AG09309 (cell line): Measurements from ENCODE around the gene MCC.

ENCODE experiments used
- DNase-seq: peaks from one replicate; pipeline ENCODE4 v3.0.0-alpha.2; 2010; ENCODE audit warnings: low read depth
- H3K4me3 ChIP-seq: 2 replicates; pipeline ENCODE4 v1.5.1; 2011; ENCODE audit warnings: mild to moderate bottlenecking, low read depth, low read length, moderate library complexity; ENCODE audit not compliant: control insufficient read depth
- TF ChIP-seq, protein P1 (sequence below): IDR thresholded peaks from 2 replicates; pipeline ENCODE4 v1.5.1; 2011; ENCODE audit warnings: mild to moderate bottlenecking, low read depth, low read length, inconsistent platforms; ENCODE audit not compliant: insufficient read depth, control insufficient read depth; ENCODE audit errors: missing control alignments

MCC gene

GRCh38 chr5:113128082-113128481 lies 360.2 kb downstream of the MCC start:
- DNase-seq: no peak
- no peak overlapping the region for H3K4me3 ChIP-seq
- TF ChIP-seq, protein P1, sequence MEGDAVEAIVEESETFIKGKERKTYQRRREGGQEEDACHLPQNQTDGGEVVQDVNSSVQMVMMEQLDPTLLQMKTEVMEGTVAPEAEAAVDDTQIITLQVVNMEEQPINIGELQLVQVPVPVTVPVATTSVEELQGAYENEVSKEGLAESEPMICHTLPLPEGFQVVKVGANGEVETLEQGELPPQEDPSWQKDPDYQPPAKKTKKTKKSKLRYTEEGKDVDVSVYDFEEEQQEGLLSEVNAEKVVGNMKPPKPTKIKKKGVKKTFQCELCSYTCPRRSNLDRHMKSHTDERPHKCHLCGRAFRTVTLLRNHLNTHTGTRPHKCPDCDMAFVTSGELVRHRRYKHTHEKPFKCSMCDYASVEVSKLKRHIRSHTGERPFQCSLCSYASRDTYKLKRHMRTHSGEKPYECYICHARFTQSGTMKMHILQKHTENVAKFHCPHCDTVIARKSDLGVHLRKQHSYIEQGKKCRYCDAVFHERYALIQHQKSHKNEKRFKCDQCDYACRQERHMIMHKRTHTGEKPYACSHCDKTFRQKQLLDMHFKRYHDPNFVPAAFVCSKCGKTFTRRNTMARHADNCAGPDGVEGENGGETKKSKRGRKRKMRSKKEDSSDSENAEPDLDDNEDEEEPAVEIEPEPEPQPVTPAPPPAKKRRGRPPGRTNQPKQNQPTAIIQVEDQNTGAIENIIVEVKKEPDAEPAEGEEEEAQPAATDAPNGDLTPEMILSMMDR: no peak

GRCh38 chr5:113127021-113127420 lies 361.2 kb downstream of the MCC start:
- no peak overlapping the region for H3K4me3 ChIP-seq
- no peak for DNase-seq
- TF ChIP-seq, protein P1: no peak

DNA sequence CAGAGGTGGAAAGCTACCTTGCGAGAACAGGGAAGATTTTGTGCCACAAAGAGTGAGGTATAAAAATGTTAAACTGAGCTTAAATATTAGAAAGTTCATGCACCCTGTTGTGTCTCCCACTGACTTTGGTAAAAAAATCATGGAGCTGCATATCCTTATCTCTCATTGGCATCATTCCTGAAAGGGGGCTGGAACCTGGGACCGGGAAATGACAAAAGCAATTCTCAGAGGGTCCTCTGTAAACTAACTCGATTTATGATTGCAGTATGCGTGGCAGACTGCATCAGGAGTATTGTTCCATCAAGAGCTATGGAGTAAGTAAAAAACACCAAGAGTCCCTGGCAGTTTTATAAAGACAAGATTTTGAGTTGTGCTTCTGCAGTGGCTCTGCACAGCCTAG lies 362.9 kb downstream of the MCC start:
- TF ChIP-seq, protein P1: no peak
- no peak overlapping the region for H3K4me3 ChIP-seq
- no peak for DNase-seq

DNA sequence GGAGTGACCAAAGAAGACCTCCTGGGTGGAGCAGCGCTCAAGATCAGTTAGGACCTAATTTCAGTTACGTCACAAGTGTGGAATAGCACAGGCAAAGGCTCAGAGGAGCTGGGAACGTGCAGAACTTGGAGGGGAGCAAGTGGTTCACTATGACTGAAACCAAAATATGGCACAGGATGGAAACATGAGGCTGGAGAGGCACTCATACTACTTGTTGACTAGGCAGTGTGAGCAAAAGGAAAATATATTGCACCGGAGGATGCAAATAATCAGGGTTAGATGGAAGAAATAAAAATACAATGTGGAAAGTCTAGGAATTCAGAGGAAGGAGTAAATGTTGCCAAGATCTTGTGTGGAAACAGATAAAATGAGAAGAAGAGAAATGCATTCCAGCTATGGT lies 363.3 kb downstream of the MCC start:
- H3K4me3 ChIP-seq: no peak overlapping the region
- DNase-seq: no peak
- TF ChIP-seq, protein P1: no peak

DNA sequence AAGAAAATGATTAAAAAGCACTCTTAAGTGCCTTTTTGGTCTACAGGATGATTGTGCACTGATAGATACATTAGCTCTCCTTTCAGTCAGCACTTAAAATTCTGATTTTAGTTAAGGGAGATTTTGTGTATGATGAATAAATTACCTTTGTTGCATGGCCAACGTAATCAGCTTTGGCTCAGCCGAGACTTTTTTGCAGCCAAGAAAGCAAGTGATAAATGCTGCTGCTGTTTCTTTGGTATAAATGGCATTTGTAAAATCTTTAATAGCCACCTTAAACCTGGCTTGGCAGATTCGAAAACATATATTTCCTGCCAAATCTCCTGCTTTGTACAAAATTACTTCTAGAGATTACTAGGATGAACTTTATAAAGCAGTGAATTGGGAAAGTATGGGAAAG lies 364.0 kb downstream of the MCC start:
- no peak for DNase-seq
- TF ChIP-seq, protein P1: no peak
- H3K4me3 ChIP-seq: no peak overlapping the region

- DNase-seq: no peak
- no peak overlapping the region for H3K4me3 ChIP-seq
- TF ChIP-seq, protein P1: no peak
Observed at GRCh38 chr5:113123618-113124017, 364.6 kb downstream of the MCC start.

DNA sequence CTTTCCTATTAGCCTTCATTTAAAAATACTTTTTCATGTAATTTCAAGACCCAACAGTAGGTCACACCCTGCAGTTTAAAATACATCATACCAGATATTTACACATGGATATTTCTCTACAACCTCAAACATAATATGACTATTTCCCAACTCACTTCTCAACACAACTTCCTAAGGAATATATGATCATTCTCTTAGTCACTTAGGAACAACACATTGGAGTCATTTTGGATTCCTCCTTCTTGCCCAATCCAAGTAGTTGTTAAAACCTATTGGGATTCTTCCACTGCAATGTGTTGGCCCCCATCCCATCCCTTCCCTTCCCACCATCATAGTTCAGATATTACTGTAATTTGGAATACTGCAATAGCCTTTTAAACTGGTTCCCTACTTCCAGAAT lies 366.2 kb downstream of the MCC start:
- H3K4me3 ChIP-seq: no peak overlapping the region
- DNase-seq: peak; percentile 97
- TF ChIP-seq, protein P1: no peak
